Epithelial cell of prostate (primary cell): ENCODE data around the gene HID1.
"Not testable (repeated sequence)": the region's sequence is repeated elsewhere in the genome, so short reads cannot be mapped to it uniquely, and the experiment has no call there.

Experiments
- DNase-seq: peaks from one replicate; pipeline ENCODE4 v3.0.0-alpha.2; 2011; ENCODE audit warnings: low read depth, low spot score
- H3K27ac ChIP-seq: fragments of 450-650 bp; 2 replicates; pipeline ENCODE4 v1.5.1; 2017; ENCODE audit warnings: mild to moderate bottlenecking

The HID1 gene

DNA sequence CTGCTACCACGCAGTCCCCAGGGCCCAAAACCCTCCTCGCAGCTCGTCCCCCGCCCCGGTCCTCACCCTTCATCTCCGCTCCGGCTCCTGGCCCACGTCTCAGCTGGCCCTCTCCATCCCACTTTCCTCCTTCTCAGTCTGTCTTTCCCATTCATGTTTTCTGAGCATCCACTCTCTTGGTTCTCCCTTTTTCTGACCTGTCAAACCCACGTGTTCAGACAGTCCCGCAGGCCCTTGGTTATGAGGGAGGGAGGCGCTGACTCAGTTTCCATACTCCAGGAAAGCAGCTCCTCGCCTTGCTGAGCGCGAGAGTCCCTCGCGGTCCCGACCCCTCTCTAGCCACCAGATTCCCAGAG is 392 bp upstream of the HID1 start:
- no peak overlapping the region for H3K27ac ChIP-seq
- no peak for DNase-seq

DNA sequence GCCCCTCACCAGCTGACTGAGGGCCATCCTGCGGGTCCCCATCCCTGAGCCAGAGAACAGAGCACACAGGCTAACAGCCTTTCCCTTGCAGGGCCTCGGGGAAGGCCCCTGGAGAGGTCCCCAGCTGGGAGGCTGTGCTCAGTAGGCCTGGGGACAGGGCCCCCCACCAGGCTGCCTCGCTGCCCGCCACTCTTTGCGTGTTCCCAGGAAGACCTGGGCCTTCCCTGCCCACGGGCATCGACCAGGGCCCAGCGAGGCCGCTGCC is 785 bp downstream of the HID1 start:
- no peak overlapping the region for H3K27ac ChIP-seq
- no peak for DNase-seq

DNA sequence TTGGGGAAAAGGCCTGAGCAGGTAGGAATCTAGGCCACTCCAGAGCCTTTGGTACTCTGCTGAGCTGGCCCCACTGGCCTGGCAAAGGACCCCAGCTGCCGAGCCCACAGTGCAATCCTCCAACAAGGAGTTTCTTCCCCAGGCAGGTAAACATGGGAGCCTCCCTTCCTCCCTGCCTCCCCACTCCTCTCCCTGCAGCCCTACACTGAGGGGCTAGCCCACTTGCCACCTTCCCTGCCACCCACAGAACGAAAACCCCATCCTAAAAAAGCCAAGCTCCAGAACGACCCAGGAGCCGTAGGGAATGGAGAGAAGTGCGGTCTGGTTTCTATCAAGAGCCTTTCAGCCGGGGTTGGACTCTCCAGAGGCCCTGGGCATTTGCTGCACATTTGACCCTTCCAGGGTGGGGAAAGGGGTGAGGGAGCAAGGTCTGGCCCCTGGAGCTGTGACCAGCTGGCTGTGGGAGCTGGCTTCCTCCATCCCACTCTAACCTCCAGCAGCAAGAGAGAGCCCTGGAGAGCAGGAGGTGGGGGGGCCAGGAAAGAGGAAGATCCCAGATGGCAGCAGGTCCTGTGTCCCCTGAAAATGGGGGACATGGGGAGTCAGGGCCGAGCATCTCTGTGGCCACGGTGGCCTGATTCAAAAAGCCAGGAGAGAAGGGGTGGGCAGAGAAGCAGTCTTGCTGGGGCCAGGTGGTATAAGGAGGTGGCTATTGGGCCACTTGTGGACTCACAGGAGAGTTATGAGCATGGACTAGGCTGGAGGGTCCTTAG is 1.3 kb downstream of the HID1 start:
- H3K27ac ChIP-seq: no peak overlapping the region
- no peak for DNase-seq

DNA sequence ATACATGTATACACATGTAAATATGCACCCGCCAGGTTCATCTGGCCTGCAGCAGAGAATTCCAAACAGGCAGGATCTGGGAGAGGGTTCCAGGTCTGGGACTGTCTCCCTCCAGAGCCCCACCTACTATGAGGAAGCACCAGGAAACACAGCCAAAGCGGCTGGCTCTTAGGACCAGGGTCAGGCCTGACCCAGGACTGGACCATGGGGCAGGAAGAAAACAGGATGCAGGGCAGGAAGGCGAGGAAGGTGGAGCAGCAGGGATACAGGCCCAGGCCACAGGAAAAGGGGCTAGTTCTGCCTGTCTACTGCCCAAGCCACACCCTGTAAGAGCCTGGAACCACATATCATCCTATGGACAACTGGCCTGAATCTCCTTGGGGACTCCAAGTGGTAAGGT is 2.2 kb downstream of the HID1 start:
- no peak for DNase-seq
- H3K27ac ChIP-seq: no peak overlapping the region

DNA sequence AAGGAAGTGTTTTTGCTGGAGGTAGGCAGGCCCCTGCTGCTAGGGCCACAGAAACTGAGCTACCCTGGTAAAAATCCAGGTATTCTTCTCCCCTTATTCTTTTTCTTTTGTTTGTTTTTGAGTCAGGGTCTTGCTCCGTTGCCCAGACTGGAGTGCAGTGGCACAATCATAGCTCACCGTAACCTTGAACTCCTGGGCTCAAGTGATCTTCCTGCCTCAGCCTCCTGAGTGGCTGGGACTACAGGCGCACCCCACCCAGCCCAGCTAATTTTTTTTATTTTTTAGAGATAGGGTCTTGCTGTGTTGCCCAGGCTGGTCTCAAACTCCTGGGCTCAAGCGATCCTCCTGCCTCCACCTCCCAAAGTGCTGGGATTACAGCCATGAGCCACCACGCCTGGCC is 3.1 kb downstream of the HID1 start:
- H3K27ac ChIP-seq, DNase-seq: not testable (repeated sequence)

DNA sequence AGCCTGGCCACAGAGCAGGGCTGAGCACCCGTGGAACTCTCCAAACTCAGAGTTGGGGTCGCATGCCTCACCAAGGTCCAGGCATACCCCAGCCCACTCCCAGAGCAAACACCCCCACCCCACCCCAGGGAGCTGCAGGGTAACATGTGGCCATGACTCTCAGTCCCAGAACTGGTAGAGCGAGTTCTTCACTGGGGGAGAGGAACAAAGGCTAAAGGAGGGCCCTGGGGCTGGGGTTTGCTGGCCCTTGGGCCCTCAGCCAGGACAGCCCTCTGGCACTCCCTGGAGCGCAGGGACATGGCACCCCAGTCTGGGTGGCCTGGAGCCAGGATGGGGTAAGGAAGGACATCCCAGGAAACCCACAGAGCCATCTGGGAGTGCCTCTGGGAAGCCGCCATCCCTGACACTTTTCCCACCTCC is 4.2 kb downstream of the HID1 start:
- no peak overlapping the region for H3K27ac ChIP-seq
- DNase-seq: no peak

DNA sequence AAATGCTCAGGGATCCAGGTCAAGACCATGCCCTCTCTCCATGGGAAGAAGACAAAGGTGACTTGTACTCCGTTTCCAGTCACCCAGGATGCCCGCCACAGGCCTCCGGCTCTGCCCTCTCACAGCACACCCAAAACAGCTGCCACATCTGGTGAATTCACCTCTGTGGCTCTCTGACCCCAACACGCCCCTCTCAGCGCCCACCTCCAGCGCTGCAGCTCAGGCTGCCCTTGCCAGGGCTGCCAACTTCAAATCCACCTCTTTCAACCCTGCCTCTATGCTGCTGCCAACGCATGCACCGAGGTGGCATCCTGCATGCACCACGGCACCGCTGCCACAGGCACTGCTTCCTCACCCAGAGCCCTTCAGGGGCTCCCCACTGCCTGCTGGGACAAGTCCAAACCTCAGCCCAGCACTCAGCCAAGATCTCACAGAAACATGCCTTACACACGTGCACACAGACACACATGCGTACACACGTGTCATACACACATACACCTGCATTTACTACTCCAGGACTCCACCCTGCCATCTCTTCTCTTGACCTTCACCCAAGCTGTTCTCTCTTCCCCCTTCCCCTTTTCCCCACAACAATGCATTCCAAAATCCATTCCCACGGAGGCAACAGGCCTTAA is 7.5 kb downstream of the HID1 start:
- DNase-seq: no peak
- no peak overlapping the region for H3K27ac ChIP-seq

DNA sequence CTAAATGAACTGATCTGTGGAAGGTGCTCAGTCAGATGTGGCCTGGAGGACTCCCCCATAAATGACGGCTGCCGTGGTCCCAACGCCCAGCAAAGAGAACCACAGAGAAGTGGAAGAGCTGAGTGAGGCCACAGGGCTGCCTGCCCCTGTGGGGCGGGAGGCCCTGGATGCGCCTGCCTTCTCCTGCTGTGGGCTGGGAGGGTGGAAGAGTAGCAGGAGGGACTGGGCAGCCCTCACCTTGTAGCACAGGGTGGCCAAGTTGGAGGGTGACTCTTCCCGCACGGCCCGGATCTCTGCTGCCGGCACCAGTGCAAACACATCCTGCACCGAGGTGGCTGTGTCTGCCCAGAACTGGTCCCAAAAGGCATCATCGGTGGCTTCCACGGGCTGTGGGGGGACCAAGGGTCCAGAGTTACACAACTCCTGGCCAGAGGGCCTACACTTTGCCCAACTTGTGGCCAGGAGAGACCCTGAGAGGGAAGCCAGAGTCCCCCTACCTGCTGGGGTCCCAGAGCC is 8.3 kb downstream of the HID1 start:
- no peak overlapping the region for H3K27ac ChIP-seq
- no peak for DNase-seq

DNA sequence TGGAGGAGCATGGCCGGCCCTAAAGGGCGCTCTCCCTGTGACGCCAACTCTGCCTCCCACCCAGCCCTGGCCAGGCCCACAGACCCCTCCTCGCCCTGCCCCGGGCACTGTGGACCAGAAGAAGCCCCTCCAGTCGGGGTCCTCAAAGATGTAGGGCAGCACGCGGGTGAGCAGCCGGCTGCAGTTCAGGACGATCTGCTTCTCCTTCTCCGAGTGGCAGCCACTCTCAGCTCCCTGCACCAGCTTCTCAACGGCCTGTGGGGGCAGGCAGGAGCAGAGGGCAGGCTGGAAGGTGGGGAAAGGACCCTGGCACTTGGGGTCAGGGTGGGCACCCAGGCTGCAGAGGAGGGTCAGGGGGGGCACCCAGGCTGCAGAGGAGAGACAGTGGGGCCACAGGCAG is 8.9 kb downstream of the HID1 start:
- H3K27ac ChIP-seq: no peak overlapping the region
- DNase-seq: no peak

DNA sequence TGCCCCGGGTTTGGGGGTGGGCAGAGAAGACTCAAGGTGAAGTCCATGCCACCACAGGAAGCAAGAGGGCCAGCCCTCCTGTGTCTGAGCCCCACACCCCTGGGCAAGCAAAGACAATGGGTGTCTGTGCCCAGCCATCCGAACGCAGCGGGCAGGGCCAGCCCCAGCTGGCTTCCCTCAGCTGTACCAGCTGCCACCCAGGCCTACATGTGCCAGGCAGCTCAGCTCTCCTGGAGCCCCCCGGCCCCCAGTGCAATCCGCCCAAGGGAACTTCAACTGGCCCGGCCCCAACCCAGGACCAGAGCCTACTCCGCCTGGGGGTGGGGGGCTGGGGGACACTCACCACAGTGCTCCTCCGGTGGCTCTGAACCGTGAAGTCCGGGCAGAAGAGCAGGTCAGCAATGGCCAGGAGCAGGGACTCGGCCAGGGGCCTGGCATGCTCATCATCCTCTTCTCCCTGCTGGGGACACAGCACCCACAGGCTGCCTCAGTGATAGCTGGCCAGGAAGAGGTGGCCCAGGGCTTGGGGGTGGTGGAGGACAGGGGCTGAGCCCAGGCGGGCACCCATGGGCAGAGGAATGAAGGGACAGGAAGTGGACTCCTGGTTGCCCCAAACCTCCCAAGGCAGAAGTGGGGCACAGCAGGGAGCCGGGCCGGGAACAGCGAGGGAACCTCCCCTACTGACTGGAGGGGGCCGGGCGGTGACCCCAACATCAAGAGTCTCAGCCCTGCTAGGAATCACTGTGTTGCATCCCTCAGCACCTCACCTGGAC is 9.8 kb downstream of the HID1 start:
- no peak for DNase-seq
- H3K27ac ChIP-seq: no peak overlapping the region

DNA sequence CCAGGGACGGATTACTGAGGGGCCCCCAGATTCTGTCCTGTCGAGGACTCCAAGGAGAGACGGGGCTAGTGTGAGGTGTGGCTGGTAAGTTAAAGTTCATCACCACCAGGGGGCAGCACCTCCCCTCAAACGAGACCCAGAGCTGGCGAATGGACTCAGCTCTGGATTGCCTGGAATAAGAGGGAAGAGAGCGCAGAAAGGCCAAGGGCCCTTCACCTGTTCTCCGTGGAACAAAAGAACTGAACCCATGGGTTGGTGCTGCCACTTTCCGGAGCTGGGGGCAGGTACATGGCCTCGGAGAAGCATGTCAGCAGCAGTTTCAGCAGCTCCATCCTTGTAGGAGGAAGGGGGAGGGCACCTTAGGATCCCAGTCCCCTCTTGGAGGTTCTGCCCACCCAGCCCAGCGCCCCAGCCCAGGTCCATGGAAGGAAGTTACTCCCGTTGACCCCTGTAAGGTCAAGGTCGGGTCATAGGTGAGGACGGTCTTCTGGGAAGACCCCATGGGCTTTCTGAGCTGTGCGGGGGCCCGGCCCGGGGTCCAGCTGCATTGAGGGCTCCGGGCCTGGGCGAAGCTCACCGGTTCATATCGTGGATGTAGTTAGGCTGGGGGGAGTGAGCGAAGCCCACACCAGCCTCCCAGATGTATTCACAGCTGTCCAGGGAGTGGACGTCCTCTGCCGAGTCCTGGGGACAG is 10.8 kb downstream of the HID1 start:
- no peak for DNase-seq
- H3K27ac ChIP-seq: no peak overlapping the region

DNA sequence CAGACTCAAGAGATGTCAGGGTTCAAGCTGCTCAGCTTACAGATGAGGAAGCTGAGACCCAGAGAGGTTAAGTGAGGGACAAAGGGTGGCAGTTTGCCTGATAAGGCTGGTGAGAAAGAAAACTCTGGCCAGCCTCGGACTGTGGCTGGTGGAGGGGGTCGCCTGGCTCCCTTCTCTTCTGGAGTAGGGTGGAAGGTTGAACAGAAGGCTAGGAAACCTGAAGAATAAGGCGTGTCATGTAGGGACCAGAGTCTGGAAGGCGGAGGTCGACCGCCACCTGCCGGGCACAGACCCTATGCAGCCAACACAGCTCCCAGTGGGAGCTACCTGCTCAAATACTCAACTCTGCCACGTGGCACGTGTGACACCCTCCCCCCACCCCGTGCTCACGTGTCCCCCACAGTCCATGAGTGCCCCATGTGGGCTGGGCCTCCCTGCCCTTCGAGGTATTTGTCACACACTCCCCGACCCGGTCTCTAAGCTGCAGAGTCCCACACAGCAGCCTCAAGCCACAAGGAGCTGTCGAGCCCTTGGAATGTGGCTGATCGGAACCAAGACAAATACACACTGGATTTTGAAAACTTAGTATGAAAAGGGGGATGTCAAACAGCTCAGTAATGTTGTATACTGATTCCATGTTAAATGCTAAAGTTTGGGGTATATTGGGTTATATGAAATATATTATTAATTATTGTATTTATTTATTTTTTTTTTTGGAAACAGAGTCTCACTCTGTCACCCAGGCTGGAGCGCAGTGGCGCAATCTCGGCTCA is 11.8 kb downstream of the HID1 start:
- DNase-seq: no peak
- no peak overlapping the region for H3K27ac ChIP-seq

DNA sequence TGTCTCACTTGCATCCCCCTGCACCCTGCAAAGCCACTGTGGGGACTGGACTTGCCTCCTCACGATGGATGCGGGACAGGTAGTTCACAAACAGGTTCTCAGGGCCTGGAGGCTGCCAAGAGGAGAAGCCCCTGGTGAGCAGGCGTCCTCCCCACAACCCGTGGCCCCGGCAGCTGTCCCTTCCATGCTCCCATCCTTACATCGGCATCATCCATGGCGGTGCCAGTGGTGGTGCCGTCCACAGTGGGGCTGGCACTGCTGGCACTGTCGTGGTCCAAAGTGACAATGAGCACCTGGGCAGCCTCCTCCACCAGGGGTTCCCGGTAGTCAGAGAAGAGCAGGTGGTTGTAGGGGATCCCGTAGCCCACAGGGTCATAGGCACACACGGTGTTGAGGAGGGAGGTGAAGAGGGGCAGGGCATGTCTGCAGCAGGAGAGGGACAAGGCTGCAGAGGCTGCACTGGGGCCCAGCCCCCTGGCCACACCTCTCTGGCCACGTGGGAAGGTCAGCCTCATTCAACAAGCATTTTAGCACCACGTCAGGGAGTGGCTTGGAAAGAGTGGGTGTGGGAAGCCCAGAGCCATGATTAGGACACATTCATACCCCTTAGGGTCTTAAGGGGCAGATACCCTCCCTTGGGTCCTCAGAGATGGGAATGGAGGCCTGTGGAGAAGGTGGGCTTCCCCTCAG is 12.6 kb downstream of the HID1 start:
- no peak for DNase-seq
- no peak overlapping the region for H3K27ac ChIP-seq

DNA sequence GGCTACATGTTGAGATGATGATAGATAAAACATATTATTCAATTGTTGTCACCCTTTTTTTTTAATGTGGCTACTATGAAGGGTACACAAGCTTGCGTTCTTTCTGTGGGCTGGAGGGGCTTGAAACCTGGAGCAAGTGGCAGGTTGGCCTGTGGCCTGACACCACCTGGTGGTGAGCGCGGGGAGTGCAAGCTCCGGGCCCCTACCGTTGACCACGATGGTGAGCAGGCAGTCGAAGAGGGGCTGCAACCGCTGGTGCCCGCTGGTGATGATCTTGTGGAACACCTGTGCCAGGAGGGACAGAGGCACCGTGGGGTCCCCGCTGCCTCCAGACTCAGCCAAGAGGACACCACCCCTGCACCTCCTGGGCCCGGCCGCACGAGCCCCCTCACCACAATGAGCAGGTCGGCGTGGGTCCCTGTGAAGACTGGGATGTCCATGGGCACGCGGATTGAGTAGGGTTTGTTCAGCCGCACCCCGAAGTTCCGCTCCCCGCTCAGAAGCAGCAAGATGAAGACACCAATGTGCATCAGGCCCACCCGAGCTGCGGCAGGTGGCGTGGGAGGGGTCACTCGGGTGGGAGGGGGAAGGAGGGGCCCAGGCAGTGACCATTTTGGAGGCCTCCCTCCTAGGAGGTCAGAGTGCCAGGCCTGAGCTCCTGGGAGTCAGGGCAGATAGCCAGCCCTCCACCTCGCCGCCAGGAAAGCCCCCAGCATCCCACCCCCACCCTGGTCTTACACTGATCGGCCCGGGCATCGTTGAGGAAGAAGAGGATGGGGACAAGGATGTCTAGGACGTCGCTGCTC is 14.4 kb downstream of the HID1 start:
- DNase-seq: no peak
- H3K27ac ChIP-seq: no peak overlapping the region

DNA sequence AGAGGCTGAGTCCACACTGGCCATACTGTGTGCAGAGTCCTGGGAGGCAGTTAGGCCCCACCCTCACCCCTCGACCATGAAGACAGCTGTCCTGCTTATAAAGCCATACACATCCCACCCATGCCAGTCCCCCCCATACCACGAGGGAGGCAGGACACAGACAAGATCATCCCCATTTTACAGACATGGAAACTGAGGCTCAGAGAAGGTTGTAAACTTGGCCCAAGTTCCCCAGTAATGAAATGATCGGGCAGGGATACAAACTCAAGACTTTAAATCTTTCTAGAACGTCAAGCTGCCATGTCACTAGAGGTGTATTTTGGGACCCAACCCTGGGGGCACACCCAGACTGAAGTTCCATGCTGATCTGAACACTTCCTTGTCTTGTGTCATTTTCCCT is 16.5 kb downstream of the HID1 start:
- no peak for DNase-seq
- H3K27ac ChIP-seq: no peak overlapping the region

DNA sequence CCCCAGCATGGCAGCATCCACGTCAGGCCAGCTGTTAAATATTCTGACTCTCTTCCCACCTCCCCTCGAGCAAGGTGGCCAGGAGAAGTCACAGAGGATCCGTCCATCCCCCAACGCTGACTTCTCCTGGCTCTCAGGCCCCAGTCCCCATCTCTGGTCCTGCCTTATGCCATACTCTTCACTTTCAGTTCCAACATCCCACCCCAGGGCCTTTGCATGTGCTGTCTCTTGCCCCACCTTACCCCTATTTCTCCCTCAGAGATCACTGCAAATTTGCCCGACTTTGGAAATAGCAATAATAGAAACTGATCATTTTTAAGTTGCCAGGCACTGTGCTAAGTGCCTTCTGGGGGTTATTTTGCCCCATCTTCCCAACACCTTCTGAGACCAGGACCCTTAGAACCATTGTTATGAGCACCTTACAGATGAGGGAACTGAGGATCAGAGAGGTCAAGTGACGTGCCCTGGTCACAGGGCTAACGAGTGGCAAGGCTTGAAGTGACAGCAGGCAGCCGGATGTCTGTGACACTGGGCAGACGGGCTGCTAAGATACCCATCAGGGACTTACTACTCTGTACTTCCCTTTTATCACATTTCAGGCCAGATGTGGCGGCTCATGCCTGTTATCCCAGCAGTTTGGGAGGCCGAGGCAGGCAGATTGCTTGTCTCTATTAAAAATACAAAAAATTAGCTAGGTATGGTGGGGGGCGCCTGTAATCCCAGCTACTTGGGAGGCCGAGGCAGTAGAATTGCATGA is 17.7 kb downstream of the HID1 start:
- no peak for DNase-seq
- no peak overlapping the region for H3K27ac ChIP-seq

DNA sequence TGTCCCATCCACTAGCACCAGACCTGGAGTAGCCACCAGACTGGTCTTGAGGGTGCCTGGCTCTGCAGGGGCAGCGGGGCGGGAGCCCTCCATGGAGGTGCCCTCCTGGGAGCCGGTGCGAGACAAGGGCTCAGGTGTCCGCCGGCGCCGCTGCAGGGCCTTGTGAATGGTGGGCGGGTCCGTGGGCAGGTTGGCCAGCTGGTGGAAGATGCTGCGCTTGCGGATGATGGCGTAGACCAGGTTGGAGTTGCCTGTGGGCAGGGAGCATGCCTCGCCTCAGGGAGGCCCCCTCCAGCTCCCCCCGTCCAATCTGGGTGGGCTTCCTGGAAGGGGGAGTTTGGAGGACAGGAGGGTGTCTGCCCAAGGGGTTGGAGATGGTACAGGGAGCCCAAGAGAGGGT is 18.4 kb downstream of the HID1 start:
- DNase-seq: no peak
- no peak overlapping the region for H3K27ac ChIP-seq

DNA sequence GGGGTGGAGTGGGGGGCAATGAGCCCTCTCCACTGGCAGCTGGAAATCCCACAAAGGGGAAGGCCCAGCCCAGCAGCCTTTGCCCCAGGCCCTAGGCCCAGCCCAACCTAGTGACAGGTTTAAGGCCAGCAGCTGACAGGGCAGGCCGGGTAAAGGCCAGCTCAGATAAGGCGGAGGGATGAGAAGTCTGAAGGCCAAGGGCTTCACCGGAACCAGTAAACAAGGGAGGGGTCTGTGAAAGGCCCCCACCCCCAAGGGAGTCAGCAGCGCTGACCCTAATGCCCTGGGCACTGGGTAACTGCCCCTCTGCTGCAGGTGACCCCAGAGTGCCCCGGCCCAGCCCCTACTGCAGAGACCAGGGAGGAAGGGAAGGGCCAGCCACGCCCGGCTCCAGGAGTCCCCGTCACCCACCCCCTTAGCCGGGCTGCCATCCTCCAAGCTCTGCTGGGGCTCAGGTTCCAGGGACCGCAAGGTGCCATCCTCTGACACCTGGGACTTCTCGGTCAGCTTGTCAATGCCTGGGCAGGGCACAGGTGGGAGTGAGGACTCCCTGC is 19.3 kb downstream of the HID1 start:
- no peak for DNase-seq
- no peak overlapping the region for H3K27ac ChIP-seq
